ENCODE measurements around the gene PHYKPL.
A peak's percentile ranks its signal among the peaks of the same experiment; 100 is the strongest.

PHYKPL gene

DNA sequence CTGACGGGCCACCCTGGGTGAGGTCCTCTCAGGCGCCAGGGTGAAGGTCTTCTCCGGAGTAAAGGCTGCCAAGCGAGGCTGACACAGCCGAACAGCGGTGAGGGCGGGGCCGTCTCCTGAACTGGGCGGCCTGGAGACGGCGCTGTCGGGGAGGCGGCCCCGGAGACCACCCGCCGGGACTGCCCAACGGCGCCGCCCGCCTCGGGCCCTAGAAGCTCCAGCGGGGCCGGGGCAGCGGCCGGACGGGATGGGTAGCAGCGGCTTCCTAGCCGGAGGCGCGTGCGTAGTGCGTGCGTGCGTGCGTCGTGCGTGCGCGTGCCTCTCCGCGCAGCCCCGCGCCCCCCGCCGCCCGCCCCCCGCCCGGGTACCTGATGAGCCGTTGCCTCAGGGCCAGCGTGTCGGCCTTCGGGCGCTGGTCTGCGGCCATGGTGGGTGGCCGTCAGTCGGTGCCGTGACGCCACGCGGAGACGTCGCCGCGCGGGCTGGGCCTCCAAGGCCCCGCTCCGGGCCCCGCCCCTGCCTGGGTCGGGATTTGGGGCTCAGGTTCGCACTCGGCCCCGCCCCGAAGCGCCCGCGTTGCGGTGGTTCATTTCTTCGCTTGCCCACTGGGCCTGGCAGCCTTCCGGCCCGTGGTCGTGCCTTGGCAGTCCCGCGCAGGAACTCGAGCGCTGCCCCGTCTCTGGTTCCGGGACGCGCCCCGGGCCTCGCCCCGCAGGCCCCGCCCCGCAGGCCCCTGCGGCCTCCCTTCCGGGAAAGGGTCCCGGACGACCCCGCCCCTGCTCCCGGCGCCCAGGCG is at the start of gene PHYKPL:
PHYKPL (minus strand) TSS at position 679 of the 796 bp plus-strand sequence; CDS start at position 427, 252 bp downstream.
- peak; percentile 66 for DNase-seq (ENCODE audit: low spot score)

DNA sequence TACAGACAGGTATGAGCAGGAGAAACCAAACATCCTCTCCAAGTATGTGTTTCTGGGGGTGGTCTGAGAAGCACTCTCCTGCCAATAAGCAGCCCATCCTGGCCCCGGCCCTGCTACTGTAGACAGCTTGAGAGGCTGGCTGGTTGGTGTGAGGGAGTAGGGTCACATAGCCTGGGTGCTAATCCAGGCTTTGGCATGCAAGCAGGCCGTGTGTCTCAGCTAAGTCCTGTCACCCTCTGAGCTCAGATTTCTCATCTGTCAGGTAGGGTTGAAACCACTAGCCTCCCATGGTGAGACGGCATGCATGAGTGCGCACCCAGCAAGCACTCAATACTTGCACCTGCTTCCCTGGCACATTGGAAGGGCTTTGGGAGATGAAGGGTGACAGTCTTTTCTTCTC is 49.8 kb upstream of the PHYKPL start:
- DNase-seq (ENCODE audit: low spot score), result no peak

- DNase-seq (ENCODE audit: low spot score), result no peak
These were observed 48.7 kb upstream of the PHYKPL start for GRCh38 chr5:178281331-178281730.

GRCh38 chr5:178280631-178281030 is 48.0 kb upstream of the PHYKPL start:
- DNase-seq (ENCODE audit: low spot score), result no peak

DNA sequence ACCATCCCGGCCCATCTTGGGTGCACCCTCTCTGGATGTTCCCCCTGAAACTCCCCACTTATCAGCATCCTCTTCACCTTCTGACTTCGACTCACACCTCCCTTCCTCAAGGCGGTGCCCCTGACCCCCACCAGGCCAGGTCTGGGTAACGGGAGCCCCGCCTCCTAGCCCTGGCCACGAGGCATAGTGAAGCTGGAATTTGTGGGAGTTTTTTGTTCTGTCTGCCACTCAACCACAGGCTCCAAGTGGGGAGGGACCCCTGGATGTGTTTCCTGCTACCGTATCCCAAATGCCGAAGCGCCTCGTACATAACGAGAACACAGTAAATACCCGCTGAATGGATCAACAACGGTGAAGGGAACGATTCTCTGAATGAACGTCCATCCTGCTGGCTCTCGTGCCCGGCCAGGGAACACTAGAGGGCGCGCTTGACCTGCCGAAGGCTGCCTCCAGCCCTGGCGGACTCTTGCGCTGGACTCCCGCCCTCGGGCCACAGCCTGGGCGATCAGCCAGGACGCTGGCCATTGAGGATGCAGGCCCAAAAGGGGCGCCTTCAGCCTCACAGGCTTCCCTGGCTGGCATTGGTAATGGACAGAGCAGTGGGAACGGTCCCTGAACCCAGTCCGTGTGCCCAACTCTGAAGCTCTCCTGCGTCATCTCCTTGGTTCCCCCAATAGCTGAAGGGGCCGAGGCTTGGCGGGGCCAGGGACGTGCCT is 47.3 kb upstream of the PHYKPL start:
- peak; percentile 37 for DNase-seq (ENCODE audit: low spot score)

DNA sequence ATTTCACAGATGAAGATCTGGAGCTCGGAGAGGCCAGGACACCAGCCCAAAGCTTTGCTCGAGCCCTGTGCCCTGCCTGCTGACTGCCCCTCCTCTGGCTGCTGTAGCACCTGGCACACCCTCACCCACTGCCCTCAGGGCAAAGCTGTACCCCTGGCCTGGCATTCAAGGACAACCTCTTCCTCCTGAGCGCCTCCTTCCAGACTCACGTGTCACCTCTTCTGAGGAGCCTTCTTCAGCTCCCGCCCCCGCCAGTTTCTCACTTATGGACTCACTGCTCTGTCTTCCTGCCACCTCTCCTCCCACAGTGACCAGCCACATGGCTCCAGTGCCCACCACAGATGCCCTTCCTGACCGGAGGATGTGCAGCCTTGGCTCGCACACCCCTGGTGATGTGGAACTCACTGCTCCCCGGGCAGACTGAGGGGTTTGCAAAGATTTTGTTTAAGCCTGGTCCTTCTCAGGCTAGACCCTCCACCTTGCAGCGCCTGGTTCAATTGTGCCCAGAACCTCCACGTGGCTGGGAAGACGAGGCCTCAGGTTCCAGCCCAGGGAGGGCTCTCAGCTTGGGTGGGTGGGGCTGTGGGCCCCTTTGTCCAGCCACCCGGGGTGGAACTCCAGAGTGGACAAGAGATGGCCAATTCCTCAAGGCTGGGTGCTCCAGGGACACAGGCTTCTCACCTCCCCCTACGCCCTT is 46.6 kb upstream of the PHYKPL start:
- no peak for DNase-seq (ENCODE audit: low spot score)

DNA sequence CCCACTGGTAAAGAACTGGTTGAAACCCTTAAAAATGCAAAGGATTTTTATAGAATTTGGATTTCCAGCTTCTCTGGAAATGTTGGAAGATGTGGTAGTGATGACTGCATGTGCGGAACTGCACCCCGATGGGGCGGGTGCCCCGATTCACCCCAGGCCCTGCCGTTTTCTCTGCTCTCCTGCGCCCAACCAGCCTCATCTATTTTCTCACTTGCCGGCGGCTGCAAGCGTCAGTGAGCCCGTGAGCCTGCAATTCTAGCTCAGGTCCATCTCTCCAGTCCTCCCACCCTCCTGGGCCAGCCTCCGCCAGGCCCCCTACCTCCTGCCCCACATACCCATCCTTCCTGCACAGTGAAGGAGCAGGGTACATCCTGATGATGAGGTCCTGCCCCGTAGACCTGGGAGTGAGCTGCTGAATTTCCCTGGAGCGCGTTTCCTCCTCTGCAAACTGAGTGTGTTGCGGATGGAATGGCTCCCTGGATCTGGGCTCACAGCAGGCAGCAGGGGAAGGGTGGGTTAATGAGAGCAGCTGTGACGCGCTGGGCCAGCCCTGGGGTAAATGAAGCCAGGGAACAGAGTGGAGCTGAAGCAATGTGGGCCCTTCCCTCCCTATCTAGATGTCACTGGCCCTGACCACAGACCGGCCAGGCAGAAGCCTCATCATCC is 45.9 kb upstream of the PHYKPL start:
- DNase-seq (ENCODE audit: low spot score), result no peak

GRCh38 chr5:178277866-178278265 is 45.3 kb upstream of the PHYKPL start:
- no peak for DNase-seq (ENCODE audit: low spot score)

GRCh38 chr5:178277346-178277745 is 44.7 kb upstream of the PHYKPL start:
- no peak for DNase-seq (ENCODE audit: low spot score)

GRCh38 chr5:178274781-178275537 is 42.4 kb upstream of the PHYKPL start:
- DNase-seq (ENCODE audit: low spot score), result no peak

- DNase-seq (ENCODE audit: low spot score), result no peak
These were observed 41.3 kb upstream of the PHYKPL start for GRCh38 chr5:178273665-178274541.

- no peak for DNase-seq (ENCODE audit: low spot score)
These were observed 40.4 kb upstream of the PHYKPL start for GRCh38 chr5:178273041-178273440.

GRCh38 chr5:178272591-178272990 is 40.0 kb upstream of the PHYKPL start:
- DNase-seq (ENCODE audit: low spot score), result no peak

- no peak for DNase-seq (ENCODE audit: low spot score)
These were observed 39.3 kb upstream of the PHYKPL start for GRCh38 chr5:178271726-178272479.

GRCh38 chr5:178271231-178271630 is 38.6 kb upstream of the PHYKPL start:
- no peak for DNase-seq (ENCODE audit: low spot score)

DNA sequence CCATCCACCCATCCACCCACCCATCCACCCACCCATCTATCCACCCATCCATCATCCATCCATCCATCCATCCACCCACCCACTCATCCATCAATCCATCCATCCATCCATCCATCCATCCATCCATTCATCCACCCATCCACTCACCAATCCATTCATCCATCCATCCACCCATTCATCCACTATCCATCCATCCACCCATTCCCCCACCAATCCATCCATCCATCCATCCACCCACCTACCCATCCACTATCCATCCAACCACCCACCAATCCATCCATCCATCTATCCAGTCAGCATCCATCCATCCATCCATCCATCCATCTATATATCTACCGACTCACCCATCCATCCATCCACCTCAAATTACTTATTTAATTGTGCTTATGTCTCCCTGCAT is 36.9 kb upstream of the PHYKPL start:
- no peak for DNase-seq (ENCODE audit: low spot score)

- DNase-seq (ENCODE audit: low spot score), result no peak
These were observed 35.3 kb upstream of the PHYKPL start for GRCh38 chr5:178267876-178268275.

DNA sequence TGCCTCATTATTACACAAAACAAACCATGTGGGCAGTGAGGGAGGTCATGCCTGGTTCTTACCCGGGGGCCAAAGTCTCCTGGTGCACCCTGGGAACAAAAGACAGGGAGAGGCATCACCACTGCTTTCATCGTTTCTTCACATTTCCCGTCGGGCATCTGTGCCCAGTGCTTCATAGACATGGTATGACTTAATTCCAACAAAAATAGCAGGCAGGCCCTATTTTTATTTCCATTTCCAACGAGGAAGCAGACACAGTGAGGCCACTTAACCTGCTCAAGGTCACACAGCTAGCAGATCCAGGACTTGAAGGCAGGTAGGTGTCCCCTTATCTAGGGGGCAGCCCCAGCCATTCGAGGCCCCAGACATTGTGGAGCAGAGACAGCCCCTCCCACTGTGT is 34.6 kb upstream of the PHYKPL start:
- no peak for DNase-seq (ENCODE audit: low spot score)

DNA sequence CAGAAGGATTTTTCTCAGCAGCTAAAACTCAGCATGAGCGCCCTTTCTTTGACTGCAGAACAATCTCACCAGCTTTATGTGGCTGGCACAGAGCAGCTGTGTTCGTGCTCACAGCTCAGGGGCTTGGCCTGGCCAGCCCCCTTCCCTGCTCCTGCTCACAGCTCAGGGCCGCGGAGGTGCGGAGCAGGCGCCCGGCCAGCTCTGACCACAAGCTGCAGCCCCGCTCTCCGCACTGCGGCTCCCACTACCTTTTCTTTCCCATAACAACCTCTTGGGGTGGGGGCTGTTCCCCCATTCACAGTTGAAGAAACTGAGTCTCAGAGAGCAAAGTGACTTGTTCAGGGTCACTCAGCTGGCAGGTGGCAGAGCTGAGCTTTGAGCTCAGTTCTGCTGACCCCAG is 34.0 kb upstream of the PHYKPL start:
- DNase-seq (ENCODE audit: low spot score), result no peak

- no peak for DNase-seq (ENCODE audit: low spot score)
These were observed 33.1 kb upstream of the PHYKPL start for GRCh38 chr5:178265746-178266145.

Measured in CD4-positive, alpha-beta T cell treated with Interleukin-6 at 100 ng/mL for 8 hours (primary cell).